GM18505 (cell line): ENCODE data around the gene MC2R.
"Not testable (repeated sequence)": the region's sequence is repeated elsewhere in the genome, so short reads cannot be mapped to it uniquely, and the experiment has no call there.

Experiments used
- ATAC-seq: cut with Tn5 transposase; IDR thresholded peaks from one replicate; pipeline ENCODE4 v1.9.1; 2021; ENCODE audit not compliant: unreplicated experiment
- POLR2A ChIP-seq: IDR thresholded peaks from 4 replicates; pipeline ENCODE4 v1.6.1; 2011; ENCODE audit warnings: borderline replicate concordance; ENCODE audit not compliant: insufficient read depth, insufficient read length; ENCODE audit errors: extremely low read depth

The MC2R gene

GRCh38 chr18:13878857-13879256, 36.5 kb downstream of the MC2R start:
- ATAC-seq = no peak

GRCh38 chr18:13877157-13877556, 38.2 kb downstream of the MC2R start:
- ATAC-seq = no peak
- no peak for TF ChIP-seq POLR2A

More at GRCh38 chr18:13878857-13879256, 36.5 kb downstream of the MC2R start:
- no peak for TF ChIP-seq POLR2A

GRCh38 chr18:13874558-13874957, 40.8 kb downstream of the MC2R start:
- no peak for TF ChIP-seq POLR2A
- no peak for ATAC-seq

GRCh38 chr18:13872932-13873331, 42.4 kb downstream of the MC2R start:
- TF ChIP-seq POLR2A = no peak
- ATAC-seq = no peak

- TF ChIP-seq POLR2A = no peak
- no peak for ATAC-seq
Observed at GRCh38 chr18:13872373-13872772, 43.0 kb downstream of the MC2R start.

GRCh38 chr18:13871701-13872100, 43.6 kb downstream of the MC2R start:
- no peak for ATAC-seq

GRCh38 chr18:13868501-13869271, 46.6 kb downstream of the MC2R start:
- no peak for ATAC-seq
- no peak for TF ChIP-seq POLR2A

More at GRCh38 chr18:13871701-13872100, 43.6 kb downstream of the MC2R start:
- TF ChIP-seq POLR2A = no peak

GRCh38 chr18:13862898-13863297, 52.4 kb downstream of the MC2R start:
- not testable (repeated sequence) for ATAC-seq

- TF ChIP-seq POLR2A = no peak
Observed at GRCh38 chr18:13849791-13850190, 65.5 kb downstream of the MC2R start.

GRCh38 chr18:13836559-13836958, 78.8 kb downstream of the MC2R start:
- no peak for ATAC-seq
- TF ChIP-seq POLR2A = no peak

More at GRCh38 chr18:13849791-13850190, 65.5 kb downstream of the MC2R start:
- ATAC-seq = no peak

GRCh38 chr18:13835202-13835601, 80.1 kb downstream of the MC2R start:
- ATAC-seq = no peak
- no peak for TF ChIP-seq POLR2A

- TF ChIP-seq POLR2A = no peak
- ATAC-seq = no peak
Observed at GRCh38 chr18:13834496-13835015, 80.8 kb downstream of the MC2R start.
